Caki2 (cell line): Measurements from ENCODE around the gene BCAS1. TPM values are rescaled to one million over a fixed set of nuclear protein-coding genes. Genes with fewer than 3 reads are reported as not detected.
A peak's percentile ranks its signal among the peaks of the same experiment; 100 is the strongest.

Source experiments
- DNase-seq: peaks from one replicate; pipeline ENCODE4 v3.0.0-alpha.2; 2015; ENCODE audit warnings: low read depth
- in situ Hi-C: cut with HindIII; loops from 2 replicates; pipeline ENCODE4 v1.10.0; 2016; ENCODE audit warnings: low sequenced_read_pairs, low pct_unique_long_range_greater_than_20kb, mixed read lengths
- total RNA-seq: library from RNA; depleted of rRNA; stranded (reverse); fragments of >200 nt; shearing (Covaris generic); gene quantifications from 2 replicates; pipeline ENCODE4 v1.2.3, GENCODE V29; 2014; ENCODE audit warnings: low replicate concordance; rRNA removed

BCAS1 gene
- total RNA-seq: not detected in 2 replicates

DNA sequence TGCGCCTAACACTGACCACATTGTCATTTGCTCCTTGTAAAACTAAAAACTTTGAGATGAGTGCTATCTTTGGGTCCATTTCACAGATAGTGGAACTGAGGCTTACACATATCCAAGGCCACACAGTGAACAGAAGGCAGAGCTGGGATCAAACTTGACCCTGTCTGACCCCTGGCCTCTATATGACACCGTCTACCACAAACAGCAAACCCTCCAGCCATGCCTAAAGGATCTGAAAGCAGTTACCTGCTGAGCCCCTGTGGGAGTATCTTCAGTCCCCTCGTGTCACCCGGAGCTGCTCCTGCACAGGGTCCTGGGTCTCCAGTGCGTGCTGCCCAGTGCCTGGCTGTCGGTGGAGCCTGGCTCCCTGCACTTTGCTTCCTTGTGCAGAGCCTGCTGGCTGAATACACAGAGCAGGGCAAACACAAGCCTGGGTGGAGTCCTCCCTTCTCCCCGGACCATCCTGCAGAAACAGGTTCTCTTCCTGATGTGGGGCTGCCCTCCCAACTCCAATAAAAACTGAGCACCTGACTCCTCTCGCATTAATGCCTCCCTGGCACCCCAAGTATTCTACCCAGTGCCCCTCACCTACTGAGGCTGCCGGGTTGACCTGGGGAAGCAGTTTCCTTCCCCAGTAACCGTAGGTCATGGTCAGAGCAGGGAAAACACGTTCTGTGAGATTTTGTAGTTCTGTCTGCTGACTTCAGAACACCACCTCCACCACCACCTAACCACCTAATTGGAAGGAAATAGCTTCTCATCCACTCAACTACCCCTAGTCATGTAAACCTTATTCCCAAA is at the start of gene BCAS1:
TSS of gene BCAS1 (minus strand) at position 408 of the 801 bp plus-strand sequence. CDS start 11,876 bp downstream, outside the sequence.
- in situ Hi-C loops: no loop called here
- DNase-seq: no peak

DNA sequence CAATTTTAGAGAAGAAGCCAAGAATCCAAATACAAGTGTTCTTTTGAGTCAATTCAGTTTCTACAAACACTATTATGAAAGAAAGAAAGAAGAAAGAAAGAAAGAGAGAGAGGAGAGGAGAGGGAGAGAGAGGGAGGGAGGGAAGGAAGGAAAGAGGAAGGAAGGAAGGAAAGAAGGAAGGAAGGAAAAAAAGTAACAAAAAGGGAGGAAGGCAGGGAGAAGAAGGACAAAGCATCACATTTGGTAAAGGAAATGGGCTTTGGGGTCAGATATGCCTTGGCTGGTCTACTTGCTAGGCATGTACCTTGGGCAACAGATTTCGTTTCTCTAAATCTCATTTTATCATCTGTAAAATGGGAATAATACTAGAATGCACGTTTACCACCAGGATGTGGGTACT is 49.4 kb upstream of the BCAS1 start:
- no peak for DNase-seq
- in situ Hi-C loops: no loop called here

DNA sequence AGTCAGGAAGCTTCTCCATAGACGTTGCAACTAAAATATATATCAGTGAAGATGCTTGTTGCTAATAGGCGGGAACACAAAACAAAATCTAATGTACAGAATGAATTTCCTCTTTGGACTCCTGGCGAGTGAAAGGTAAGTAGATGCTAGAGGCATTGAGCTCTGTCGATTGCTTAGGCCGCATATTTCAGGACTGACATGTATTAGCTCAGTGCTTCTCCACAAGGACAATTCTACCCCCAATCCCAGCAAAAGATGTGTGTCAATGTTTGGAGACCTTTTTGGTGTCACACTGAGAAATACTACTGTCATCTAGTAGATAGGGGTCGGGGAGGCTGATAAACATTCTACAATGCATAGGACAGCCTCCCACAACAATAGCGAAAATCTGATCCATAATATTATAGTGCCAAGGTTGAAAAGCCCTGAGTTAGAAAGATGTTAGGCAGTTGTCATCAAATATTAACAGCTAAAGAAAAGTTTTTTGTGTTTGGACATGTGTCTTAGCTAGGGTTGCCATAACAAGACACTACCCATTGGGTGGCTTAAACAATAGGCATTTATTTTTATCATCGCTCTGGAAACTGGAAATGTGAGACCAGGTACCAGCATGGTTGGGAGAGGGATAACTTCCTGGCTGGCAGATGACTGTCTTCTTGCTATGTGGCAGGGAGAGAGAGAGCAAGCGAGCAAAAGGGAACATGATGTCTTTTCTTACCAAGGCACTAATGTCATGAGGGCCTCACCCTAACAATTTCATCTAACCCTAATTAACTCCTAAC is 48.0 kb upstream of the BCAS1 start:
- DNase-seq: no peak
- in situ Hi-C loops: no loop called here

GRCh38 chr20:54116550-54117235 is 46.3 kb upstream of the BCAS1 start:
- DNase-seq: no peak
- in situ Hi-C loops: no loop called here

DNA sequence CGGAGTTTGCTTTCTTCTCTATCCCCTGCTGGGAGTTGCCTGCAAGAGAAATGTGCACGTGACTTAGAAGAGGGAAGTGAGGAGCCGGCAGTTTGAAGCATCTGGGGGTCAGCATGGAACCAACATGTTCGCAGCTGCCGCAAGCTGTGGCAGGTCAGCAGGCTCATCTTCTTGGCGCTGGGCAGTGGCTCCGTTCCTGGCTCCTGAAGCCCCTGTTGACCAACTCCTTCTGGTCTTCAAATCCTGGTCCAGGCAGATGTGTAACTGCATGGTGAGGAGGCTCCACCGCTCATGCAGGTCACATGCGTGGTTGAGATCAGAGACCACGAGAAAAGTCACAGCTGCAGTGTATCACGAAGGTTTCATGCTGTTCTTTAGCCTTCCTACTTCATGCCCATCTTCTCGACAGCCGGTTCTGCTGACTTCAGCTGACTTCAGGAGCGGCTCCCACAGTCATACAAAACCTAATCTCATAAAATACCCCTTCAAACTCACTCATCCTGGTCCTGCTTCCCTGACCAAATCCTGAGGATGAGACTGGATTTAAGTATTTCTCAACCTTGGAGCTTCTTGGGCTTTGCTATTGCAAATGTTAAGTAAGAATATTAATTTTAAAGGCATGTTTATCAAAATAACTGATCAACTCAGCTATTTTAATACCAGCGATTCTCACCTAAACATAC is 44.9 kb upstream of the BCAS1 start:
- no peak for DNase-seq
- in situ Hi-C loops: no loop called here

GRCh38 chr20:54114109-54114508 is 43.7 kb upstream of the BCAS1 start:
- DNase-seq: no peak
- in situ Hi-C loops: no loop called here

DNA sequence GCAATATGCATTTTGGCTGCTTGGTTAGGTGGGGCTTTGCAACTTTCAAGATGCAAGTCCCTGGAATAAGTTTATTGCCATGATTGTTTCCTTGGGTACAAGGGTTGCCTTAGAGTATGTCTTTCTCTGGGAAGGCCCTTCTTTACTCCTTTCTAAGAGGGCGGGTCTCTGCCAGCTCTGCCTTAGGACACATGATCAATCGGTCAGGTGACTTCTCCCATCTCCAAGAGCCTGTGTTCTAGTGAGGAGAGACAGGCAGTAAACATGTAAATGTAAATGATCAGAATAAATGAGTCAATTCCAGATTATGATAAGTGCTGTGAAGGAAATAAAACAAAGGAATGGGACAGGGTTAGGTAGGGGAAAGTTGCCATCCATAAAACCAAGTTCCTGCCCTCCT is 43.2 kb upstream of the BCAS1 start:
- DNase-seq: no peak
- in situ Hi-C loops: no loop called here

DNA sequence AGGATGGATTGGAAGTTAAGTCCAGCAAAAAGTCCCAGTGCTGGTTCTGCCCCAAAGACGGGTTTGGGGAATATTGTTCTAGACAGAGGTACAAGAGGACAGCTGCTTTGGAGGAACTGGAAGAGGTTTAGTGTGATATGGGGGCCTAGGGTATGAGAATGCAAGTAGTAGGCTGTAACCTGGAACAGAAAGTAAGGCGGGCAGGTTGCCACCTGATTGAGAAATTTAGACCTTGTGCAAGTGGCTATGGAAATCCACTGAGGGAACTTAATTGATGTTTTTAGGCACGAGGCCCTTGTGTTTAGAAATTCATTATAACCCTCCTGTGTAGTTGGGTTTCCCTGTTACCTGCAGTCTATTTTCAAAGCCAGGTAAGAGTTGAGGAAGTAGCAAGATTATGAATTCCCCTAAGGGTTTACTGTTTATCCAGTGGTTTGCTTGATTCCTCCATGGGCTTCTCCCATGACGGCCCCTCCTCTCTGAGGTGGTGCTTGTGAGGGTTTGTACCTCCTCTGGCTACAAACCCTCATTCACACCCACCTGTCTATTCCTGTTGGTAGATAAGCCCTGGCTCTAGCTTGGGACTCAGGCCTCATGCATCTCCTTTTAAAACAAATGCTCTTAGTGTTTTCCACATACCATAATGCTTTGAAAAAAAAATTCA is 42.0 kb upstream of the BCAS1 start:
- in situ Hi-C loops: no loop called here
- no peak for DNase-seq

- in situ Hi-C loops: no loop called here
- no peak for DNase-seq
These were observed 41.1 kb upstream of the BCAS1 start for GRCh38 chr20:54111460-54111859.

DNA sequence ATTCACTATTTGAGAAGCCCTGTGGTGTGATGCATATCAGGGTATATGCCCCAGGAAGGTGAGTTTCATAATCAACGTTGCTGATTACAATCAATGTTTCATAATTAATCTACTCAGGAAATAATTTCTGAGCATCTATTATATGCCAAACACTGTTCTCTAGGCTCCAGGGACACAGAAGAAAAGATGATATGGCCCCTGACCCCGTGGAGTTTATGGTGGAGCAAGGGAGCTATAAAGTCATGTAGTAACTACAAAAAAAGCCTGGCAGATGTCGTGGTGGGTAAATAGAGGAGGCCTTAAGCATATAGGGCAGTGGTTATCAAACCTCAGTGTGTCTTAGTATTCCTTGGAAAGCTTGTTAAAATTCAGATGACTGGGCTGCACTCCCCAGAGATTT is 40.1 kb upstream of the BCAS1 start:
- in situ Hi-C loops: no loop called here
- no peak for DNase-seq

- DNase-seq: no peak
- in situ Hi-C loops: no loop called here
These were observed 39.6 kb upstream of the BCAS1 start for GRCh38 chr20:54110041-54110440.

- DNase-seq: no peak
- in situ Hi-C loops: loop anchor here (10.0 kb wide), 1 partner anchor 86 kb away; no protein-coding TSS in a partner anchor
These were observed 38.4 kb upstream of the BCAS1 start for GRCh38 chr20:54108817-54109216.

GRCh38 chr20:54108326-54108642 is 37.9 kb upstream of the BCAS1 start:
- DNase-seq: no peak
- in situ Hi-C loops: loop anchor here (10.0 kb wide), 1 partner anchor 87 kb away; no protein-coding TSS in a partner anchor

DNA sequence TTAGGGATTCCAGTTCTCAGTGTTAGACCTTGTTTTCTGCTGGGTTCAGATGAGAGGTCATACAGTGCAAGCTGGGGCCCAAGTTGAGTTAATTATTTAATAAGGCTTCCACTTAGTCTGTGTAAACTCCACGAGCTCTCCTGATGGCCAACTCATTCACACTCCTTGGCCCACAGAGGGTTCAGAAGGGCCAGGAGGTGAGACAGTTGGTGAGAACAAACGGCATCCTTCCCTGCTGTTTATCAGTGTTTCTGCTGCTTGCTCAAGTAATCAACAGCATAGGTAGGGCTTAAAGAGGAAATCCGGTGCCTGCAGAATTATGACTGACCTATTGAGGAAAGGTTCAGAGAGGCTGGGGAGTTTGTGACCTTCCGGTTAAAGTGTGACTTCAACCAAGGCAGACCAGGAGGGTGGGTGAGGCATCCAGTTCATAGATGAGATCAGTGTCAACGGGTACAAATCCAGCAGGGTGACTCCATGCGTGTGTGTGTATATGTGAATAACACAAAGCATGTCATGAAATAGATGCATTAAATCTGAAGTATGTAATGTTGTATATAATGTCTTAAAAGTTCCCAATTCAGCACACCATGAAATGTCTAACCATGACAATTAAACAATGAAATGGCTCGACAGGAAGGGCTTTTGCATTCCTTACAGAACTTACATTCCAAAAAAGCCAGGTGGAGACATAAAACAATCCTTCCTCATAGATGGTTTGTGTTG is 37.4 kb upstream of the BCAS1 start:
- DNase-seq: peak; percentile 63
- in situ Hi-C loops: loop anchor here (10.0 kb wide), 1 partner anchor 87 kb away; no protein-coding TSS in a partner anchor

DNA sequence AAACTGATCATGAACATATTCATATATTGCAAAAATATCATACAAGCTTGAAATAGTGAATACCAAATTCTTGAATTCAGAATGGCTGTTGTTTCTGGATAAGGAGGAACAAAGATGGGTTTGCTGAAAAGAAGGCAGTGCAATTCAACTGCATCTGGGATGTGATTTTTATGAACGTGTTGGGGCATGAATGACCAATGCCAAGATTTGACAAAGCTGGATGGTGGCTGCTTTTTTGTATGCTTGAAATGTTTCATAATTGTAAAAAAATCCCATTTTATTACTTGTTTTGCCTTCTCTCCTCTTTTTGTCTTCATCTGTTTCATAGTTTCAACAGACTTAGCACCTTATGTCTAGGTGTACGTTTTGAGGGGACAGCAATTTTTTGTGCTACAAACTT is 36.8 kb upstream of the BCAS1 start:
- in situ Hi-C loops: loop anchor here (10.0 kb wide), 1 partner anchor 88 kb away; no protein-coding TSS in a partner anchor
- DNase-seq: no peak

DNA sequence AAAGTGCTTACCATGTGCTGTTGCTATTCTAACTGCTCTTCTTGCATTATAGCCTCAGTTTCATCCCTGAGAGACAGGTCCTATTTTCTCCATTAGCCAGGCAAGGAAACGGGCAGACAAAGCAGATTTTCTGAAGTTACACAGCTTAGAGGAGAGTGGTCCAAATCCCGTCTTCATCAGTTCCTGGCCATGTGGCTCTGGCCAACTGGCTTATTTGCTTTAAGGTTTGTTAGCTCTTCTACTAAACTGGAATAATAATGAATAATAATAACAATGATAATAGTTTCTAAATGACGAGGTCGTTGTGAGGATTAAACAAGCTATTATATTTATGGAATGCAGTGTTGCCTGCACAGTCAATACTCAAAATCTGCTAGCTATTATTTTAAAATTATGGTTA is 35.8 kb upstream of the BCAS1 start:
- in situ Hi-C loops: loop anchor here (10.0 kb wide), 1 partner anchor 89 kb away; no protein-coding TSS in a partner anchor
- DNase-seq: no peak

DNA sequence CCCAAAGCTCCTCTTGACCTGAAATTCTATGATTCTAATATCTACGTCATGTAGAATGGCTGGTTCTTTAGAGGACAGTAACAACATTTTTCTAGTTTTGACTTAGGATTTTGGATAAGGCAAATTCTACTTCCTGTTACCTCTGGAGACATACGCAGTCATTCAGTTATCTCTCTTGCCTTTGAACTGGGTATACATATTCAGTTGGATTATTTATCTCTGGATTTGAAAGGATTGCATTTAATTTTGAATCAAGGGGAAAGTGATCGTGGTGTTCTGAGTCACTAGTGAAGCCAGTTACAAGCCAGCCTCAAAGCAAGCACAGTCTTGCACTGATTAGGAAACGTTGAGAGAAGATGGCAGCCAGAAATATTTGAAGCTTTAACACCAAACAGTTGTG is 35.3 kb upstream of the BCAS1 start:
- DNase-seq: no peak
- in situ Hi-C loops: loop anchor here (10.0 kb wide), 1 partner anchor 89 kb away; no protein-coding TSS in a partner anchor
